Fibroblast of mammary gland (primary cell): Measurements from ENCODE around the gene USP2.
A peak's percentile ranks its signal among the peaks of the same experiment; 100 is the strongest.

Source experiments
- DNase-seq: peaks from one replicate; pipeline ENCODE4 v3.0.0-alpha.2; 2010; ENCODE audit warnings: low read depth
- H3K4me3 ChIP-seq: 2 replicates; pipeline ENCODE4 v1.5.1; 2011; ENCODE audit warnings: low read depth, mild to moderate bottlenecking, low read length, moderate library complexity; ENCODE audit not compliant: control insufficient read depth
- CTCF ChIP-seq: conservative IDR thresholded peaks from 2 replicates; pipeline ENCODE4 v1.5.1; 2011; ENCODE audit warnings: low read depth, low read length, inconsistent platforms; ENCODE audit not compliant: control insufficient read depth, insufficient read depth

The USP2 gene

GRCh38 chr11:119323532-119324033 is 57.9 kb downstream of the USP2 start:
- DNase-seq, result peak; percentile 70
- no peak overlapping the region for H3K4me3 ChIP-seq
- TF ChIP-seq CTCF, result peak; percentile 83

- TF ChIP-seq CTCF, result no peak
- DNase-seq, result no peak
- no peak overlapping the region for H3K4me3 ChIP-seq
Observed at GRCh38 chr11:119322921-119323531, 58.5 kb downstream of the USP2 start.

GRCh38 chr11:119322360-119322739 is 59.1 kb downstream of the USP2 start:
- H3K4me3 ChIP-seq, result no peak overlapping the region
- no peak for TF ChIP-seq CTCF
- DNase-seq, result no peak

GRCh38 chr11:119320776-119321524 is 60.5 kb downstream of the USP2 start:
- peak overlapping the region; percentile 40 for H3K4me3 ChIP-seq
- peak; percentile 25 for DNase-seq
- TF ChIP-seq CTCF, result no peak

GRCh38 chr11:119320240-119320775 is 61.2 kb downstream of the USP2 start:
- no peak for TF ChIP-seq CTCF
- no peak for DNase-seq
- H3K4me3 ChIP-seq, result peak overlapping the region; percentile 40

- no peak for DNase-seq
- no peak overlapping the region for H3K4me3 ChIP-seq
- no peak for TF ChIP-seq CTCF
Observed at GRCh38 chr11:119319700-119320239, 61.7 kb downstream of the USP2 start.
